MM.1S (cell line): ENCODE results near the gene HTRA2.

ENCODE experiments used
- DNase-seq: peaks from one replicate; pipeline ENCODE4 v3.0.0-alpha.2; 2015
- H2AFZ ChIP-seq: fragments of 300-600 bp; sonication (generic); 2 replicates; pipeline ENCODE4 v1.6.0; 2016; ENCODE audit warnings: antibody characterized with exemption, low read length
- H3F3A ChIP-seq: fragments of 300-600 bp; sonication (generic); 2 replicates; pipeline ENCODE4 v1.6.1; 2016; ENCODE audit warnings: mild to moderate bottlenecking, antibody characterized with exemption, low read length, moderate library complexity, mixed read lengths; ENCODE audit not compliant: insufficient read depth
- H3K27ac ChIP-seq: fragments of 300-600 bp; sonication (generic); 2 replicates; pipeline ENCODE4 v1.5.1; 2016; ENCODE audit warnings: mild to moderate bottlenecking, low read length
- H3K27me3 ChIP-seq: fragments of 300-600 bp; sonication (generic); replicated peaks from 2 replicates; pipeline ENCODE4 v1.6.0; 2016; ENCODE audit warnings: low read length; ENCODE audit not compliant: insufficient read depth
- H3K36me3 ChIP-seq: fragments of 300-600 bp; sonication (generic); replicated peaks from 2 replicates; pipeline ENCODE4 v1.6.1; 2016; ENCODE audit warnings: mild to moderate bottlenecking, low read length, mixed read lengths; ENCODE audit not compliant: insufficient read depth
- H3K4me1 ChIP-seq: fragments of 300-600 bp; sonication (generic); 2 replicates; pipeline ENCODE4 v1.6.1; 2016; ENCODE audit warnings: low read length, mixed read lengths
- H3K4me2 ChIP-seq: fragments of 300-600 bp; sonication (generic); 2 replicates; pipeline ENCODE4 v1.6.0; 2016; ENCODE audit warnings: low read depth, low read length
- H3K4me3 ChIP-seq: fragments of 300-600 bp; sonication (generic); 2 replicates; pipeline ENCODE4 v1.5.1; 2016; ENCODE audit warnings: low read length, mixed read lengths
- H3K79me2 ChIP-seq: fragments of 300-600 bp; sonication (generic); 2 replicates; pipeline ENCODE4 v1.6.1; 2016; ENCODE audit warnings: mixed run types, low read length, mixed read lengths
- H3K9ac ChIP-seq: fragments of 300-600 bp; sonication (generic); 2 replicates; pipeline ENCODE4 v1.6.1; 2016; ENCODE audit warnings: low read length, mixed read lengths
- H3K9me2 ChIP-seq: fragments of 300-600 bp; sonication (generic); replicated peaks from 2 replicates; pipeline ENCODE4 v1.6.1; 2016; ENCODE audit warnings: mild to moderate bottlenecking, low read length, mixed read lengths; ENCODE audit not compliant: insufficient read depth
- H3K9me3 ChIP-seq: fragments of 300-600 bp; sonication (generic); replicated peaks from 2 replicates; pipeline ENCODE4 v1.6.1; 2016; ENCODE audit warnings: mild to moderate bottlenecking, low read length, mixed read lengths; ENCODE audit not compliant: insufficient read depth
- H4K20me1 ChIP-seq: fragments of 300-600 bp; sonication (generic); 2 replicates; pipeline ENCODE4 v1.6.1; 2016; ENCODE audit warnings: mild to moderate bottlenecking, low read length, moderate library complexity, mixed read lengths; ENCODE audit not compliant: insufficient read depth
- EZH2 ChIP-seq: fragments of 300-600 bp; sonication (generic); optimal IDR thresholded peaks from 2 replicates; pipeline ENCODE3; 2017; ENCODE audit warnings: low read depth, mild to moderate bottlenecking, antibody characterized with exemption, low read length, mixed read lengths
- EZH2phosphoT487 ChIP-seq: fragments of 300-600 bp; sonication (generic); IDR thresholded peaks from 2 replicates; pipeline ENCODE4 v1.6.1; 2018; ENCODE audit warnings: antibody characterized with exemption, low read length
- TF ChIP-seq, protein P1 (sequence below): fragments of 300-600 bp; sonication (generic); IDR thresholded peaks from 2 replicates; pipeline ENCODE4 v1.5.1; 2016; ENCODE audit warnings: antibody characterized with exemption, low read length, mixed read lengths

Gene HTRA2

DNA sequence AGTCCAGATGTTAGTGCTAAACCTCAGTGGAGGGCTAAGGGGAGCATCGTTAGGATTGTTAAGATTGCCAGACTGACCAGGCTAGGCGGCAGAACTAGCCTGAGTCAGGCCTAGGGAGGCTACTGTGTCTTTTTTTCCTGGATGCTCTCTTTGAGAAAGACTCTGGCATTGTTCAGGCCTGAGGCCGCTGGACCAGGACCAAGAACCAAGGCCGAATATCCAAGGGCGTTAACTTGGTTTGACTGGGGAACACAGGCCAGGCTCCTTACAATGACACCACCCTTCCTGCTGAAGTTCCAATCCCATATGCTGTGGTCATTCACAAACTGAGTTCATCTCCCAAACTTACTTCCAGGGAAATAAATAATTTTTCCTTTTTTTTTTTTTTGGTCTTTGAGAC lies 10.6 kb downstream of the HTRA2 start:
- Histone ChIP-seq H3K9ac (no peak overlapping the region), H4K20me1 (no peaks in the 10 kb centered on the region), H3K4me1 (no peaks in the 10 kb centered on the region), H3K9me3 (no peaks in the 10 kb centered on the region), H2AFZ (no peak overlapping the region), H3F3A (no peaks in the 10 kb centered on the region), H3K79me2 (no peaks in the 10 kb centered on the region), H3K4me2 (no peak overlapping the region), H3K9me2 (no peaks in the 10 kb centered on the region), H3K36me3 (no peaks in the 10 kb centered on the region), H3K27me3 (peaks cover 17% of the 10 kb centered on the region), H3K4me3 (no peak overlapping the region), H3K27ac (no peak overlapping the region)
- no peak for DNase-seq
- TF ChIP-seq, protein P1, sequence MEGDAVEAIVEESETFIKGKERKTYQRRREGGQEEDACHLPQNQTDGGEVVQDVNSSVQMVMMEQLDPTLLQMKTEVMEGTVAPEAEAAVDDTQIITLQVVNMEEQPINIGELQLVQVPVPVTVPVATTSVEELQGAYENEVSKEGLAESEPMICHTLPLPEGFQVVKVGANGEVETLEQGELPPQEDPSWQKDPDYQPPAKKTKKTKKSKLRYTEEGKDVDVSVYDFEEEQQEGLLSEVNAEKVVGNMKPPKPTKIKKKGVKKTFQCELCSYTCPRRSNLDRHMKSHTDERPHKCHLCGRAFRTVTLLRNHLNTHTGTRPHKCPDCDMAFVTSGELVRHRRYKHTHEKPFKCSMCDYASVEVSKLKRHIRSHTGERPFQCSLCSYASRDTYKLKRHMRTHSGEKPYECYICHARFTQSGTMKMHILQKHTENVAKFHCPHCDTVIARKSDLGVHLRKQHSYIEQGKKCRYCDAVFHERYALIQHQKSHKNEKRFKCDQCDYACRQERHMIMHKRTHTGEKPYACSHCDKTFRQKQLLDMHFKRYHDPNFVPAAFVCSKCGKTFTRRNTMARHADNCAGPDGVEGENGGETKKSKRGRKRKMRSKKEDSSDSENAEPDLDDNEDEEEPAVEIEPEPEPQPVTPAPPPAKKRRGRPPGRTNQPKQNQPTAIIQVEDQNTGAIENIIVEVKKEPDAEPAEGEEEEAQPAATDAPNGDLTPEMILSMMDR = no peak
- no peak for TF ChIP-seq EZH2phosphoT487
- TF ChIP-seq EZH2 = no peak

DNA sequence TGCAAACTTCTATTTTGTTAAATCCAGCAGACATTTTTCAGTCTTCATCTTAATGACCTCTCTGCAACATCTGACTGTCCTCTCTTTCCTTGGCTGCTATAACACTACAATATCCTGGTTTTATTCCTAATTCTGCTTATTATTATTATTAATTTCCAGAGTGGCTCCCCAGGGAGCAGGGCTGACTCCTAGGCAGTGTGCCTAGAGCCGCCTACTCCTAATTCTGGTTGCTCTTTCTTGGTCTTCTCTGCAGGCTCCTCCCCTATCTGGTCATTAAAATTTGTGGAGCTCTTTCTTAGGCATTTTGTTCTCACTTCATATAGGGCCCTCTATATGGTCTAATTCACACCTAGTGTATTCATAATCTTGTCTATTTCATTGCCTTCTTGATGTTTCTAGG lies 13.2 kb downstream of the HTRA2 start:
- Histone ChIP-seq H3K9me2 (no peaks in the 10 kb centered on the region), H3K79me2 (no peaks in the 10 kb centered on the region), H2AFZ (no peak overlapping the region), H3K27me3 (peaks cover 25% of the 10 kb centered on the region), H3K9me3 (no peaks in the 10 kb centered on the region), H4K20me1 (no peaks in the 10 kb centered on the region), H3K9ac (no peak overlapping the region), H3K4me1 (no peaks in the 10 kb centered on the region), H3K27ac (no peak overlapping the region), H3K4me3 (no peak overlapping the region), H3F3A (no peaks in the 10 kb centered on the region), H3K4me2 (no peak overlapping the region), H3K36me3 (no peaks in the 10 kb centered on the region)
- no peak for DNase-seq
- TF ChIP-seq, protein P1 = no peak
- TF ChIP-seq EZH2 = no peak
- no peak for TF ChIP-seq EZH2phosphoT487

DNA sequence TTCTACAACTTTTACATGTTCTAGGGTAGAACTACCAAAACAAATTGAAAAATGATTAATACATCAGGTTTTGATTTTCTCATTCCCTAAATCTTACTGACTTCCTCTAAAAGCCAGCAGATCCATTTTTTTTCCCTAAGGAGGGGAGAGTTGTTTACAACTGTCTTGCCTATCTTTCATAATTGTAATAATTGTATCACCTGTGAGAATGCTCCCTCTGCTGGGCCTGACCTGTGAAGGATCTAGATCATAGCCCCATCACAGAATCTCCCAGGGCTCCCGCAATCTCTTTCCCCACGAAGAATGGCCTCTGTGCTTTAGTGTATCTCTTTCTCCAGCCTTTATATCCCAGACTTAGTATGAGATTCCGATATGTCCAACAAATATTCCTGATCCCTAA lies 14.9 kb downstream of the HTRA2 start:
- Histone ChIP-seq H3F3A (no peaks in the 10 kb centered on the region), H3K9me3 (no peaks in the 10 kb centered on the region), H4K20me1 (no peaks in the 10 kb centered on the region), H3K27ac (no peak overlapping the region), H3K9ac (no peak overlapping the region), H3K9me2 (no peaks in the 10 kb centered on the region), H3K27me3 (peaks cover 39% of the 10 kb centered on the region), H3K4me2 (no peak overlapping the region), H3K36me3 (no peaks in the 10 kb centered on the region), H3K4me1 (no peaks in the 10 kb centered on the region), H2AFZ (no peak overlapping the region), H3K4me3 (no peak overlapping the region), H3K79me2 (no peaks in the 10 kb centered on the region)
- DNase-seq = no peak
- TF ChIP-seq, protein P1 = peak; percentile 38
- TF ChIP-seq EZH2 (no peak), EZH2phosphoT487 (no peak)
